OCI-LY1 (cell line): ENCODE data around the gene PIEZO1.

Source experiments
- CTCF ChIP-seq: fragments of 200-600 bp; sonication (generic), shearing (Covaris generic); IDR thresholded peaks from 2 replicates; pipeline ENCODE4 v1.5.1; 2017; ENCODE audit warnings: mild to moderate bottlenecking, antibody characterized with exemption, low read length, moderate library complexity, mixed read lengths
- EZH2 ChIP-seq: fragments of 200-600 bp; sonication (generic), shearing (Covaris generic); IDR thresholded peaks from 2 replicates; pipeline ENCODE4 v1.8.0; 2017; ENCODE audit warnings: borderline replicate concordance, mixed run types, mild to moderate bottlenecking, antibody characterized with exemption, low read length, moderate library complexity, mixed read lengths

- TF ChIP-seq CTCF (no peak), EZH2 (no peak)
Measured at GRCh38 chr16:88723911-88724310, 61.1 kb downstream of the PIEZO1 start.
